PC-9 (cell line): ENCODE results near the gene ADAMTSL1.

Source experiments
- CTCF ChIP-seq: fragments of 200-600 bp; sonication (generic); conservative IDR thresholded peaks from 2 replicates; pipeline ENCODE4 v1.6.1; 2017; ENCODE audit warnings: mixed run types, antibody characterized with exemption, mild to moderate bottlenecking, moderate library complexity
- EZH2 ChIP-seq: fragments of 200-600 bp; sonication (generic); IDR thresholded peaks from 2 replicates; pipeline ENCODE4 v1.8.0; 2017; ENCODE audit warnings: antibody characterized with exemption, low read depth

GRCh38 chr9:18672706-18673105 lies 198.8 kb downstream of the ADAMTSL1 start:
- no peak for TF ChIP-seq CTCF
- TF ChIP-seq EZH2, result no peak
